GM21381 (cell line): Measurements from ENCODE around the gene RSF1.
"Not testable (repeated sequence)": the region's sequence is repeated elsewhere in the genome, so short reads cannot be mapped to it uniquely, and the experiment has no call there.

Experiments used
- ATAC-seq: cut with Tn5 transposase; IDR thresholded peaks from one replicate; pipeline ENCODE4 v1.9.1; 2021; ENCODE audit warnings: mild to moderate bottlenecking, moderate library complexity; ENCODE audit not compliant: unreplicated experiment

Gene RSF1

GRCh38 chr11:77820565-77821348 is at the start of gene RSF1, which contains the start of gene AAMDC:
Gene RSF1, minus strand, starts transcription at chr11:77820722. Its CDS starts 8 bp downstream, at chr11:77820714.
Gene AAMDC, plus strand, starts transcription at chr11:77821144. Its CDS starts 21,353 bp downstream, at chr11:77842497.
- ATAC-seq: peak; percentile 81

GRCh38 chr11:77868744-77869143 is 48.2 kb upstream of the RSF1 start:
- ATAC-seq: no peak

- ATAC-seq: no peak
Observed at GRCh38 chr11:77866336-77866735, 45.8 kb upstream of the RSF1 start.

GRCh38 chr11:77865805-77866204 is 45.3 kb upstream of the RSF1 start:
- no peak for ATAC-seq

- not testable (repeated sequence) for ATAC-seq
Observed at GRCh38 chr11:77861444-77861843, 40.9 kb upstream of the RSF1 start.

- ATAC-seq: not testable (repeated sequence)
Observed at GRCh38 chr11:77857906-77858457, 37.5 kb upstream of the RSF1 start.

GRCh38 chr11:77854838-77855237 is 34.3 kb upstream of the RSF1 start:
- ATAC-seq: no peak

GRCh38 chr11:77851503-77851902 is 31.0 kb upstream of the RSF1 start:
- ATAC-seq: no peak

- not testable (repeated sequence) for ATAC-seq
Observed at GRCh38 chr11:77843700-77844099, 23.2 kb upstream of the RSF1 start.

GRCh38 chr11:77842441-77843121 is 22.1 kb upstream of the RSF1 start:
- no peak for ATAC-seq

- ATAC-seq: no peak
Observed at GRCh38 chr11:77833302-77833701, 12.8 kb upstream of the RSF1 start.

- no peak for ATAC-seq
Observed at GRCh38 chr11:77828926-77829325, 8.4 kb upstream of the RSF1 start.

GRCh38 chr11:77823775-77824174 is 3.3 kb upstream of the RSF1 start:
- no peak for ATAC-seq

- not testable (repeated sequence) for ATAC-seq
Observed at GRCh38 chr11:77822126-77822525, 1.6 kb upstream of the RSF1 start.

GRCh38 chr11:77821349-77821851 is 878 bp upstream of the RSF1 start:
- ATAC-seq: no peak

GRCh38 chr11:77819921-77820564 is 479 bp downstream of the RSF1 start:
- ATAC-seq: peak; percentile 20

GRCh38 chr11:77819411-77819920 is 1.1 kb downstream of the RSF1 start:
- ATAC-seq: peak; percentile 39

- no peak for ATAC-seq
Observed at GRCh38 chr11:77815459-77815858, 5.1 kb downstream of the RSF1 start.

- no peak for ATAC-seq
Observed at GRCh38 chr11:77814848-77815247, 5.7 kb downstream of the RSF1 start.

- ATAC-seq: no peak
Observed at GRCh38 chr11:77813256-77813655, 7.3 kb downstream of the RSF1 start.

- ATAC-seq: no peak
Observed at GRCh38 chr11:77806993-77807392, 13.5 kb downstream of the RSF1 start.
